GM10248 (cell line): ENCODE measurements around the gene TMEM132A.

Experiments used
- CTCF ChIA-PET: fragments of 300-600 bp; sonication (Branson Sonifier 250); formaldehyde crosslinking; extraction: SDS; loops from one replicate; lab custom pipeline; 2021; ENCODE audit warnings: antibody characterized with exemption; lab: Yijun Ruan, JAX
- POLR2A ChIA-PET: fragments of 350-650 bp; sonication (Branson Sonifier 250); formaldehyde crosslinking; extraction: SDS; loops from one replicate; lab custom pipeline; 2020; ENCODE audit warnings: antibody characterized with exemption; lab: Yijun Ruan, JAX
- DNase-seq: peaks from one replicate; pipeline ENCODE4 v3.0.0; 2012; ENCODE audit errors: extremely low spot score
- TF ChIP-seq, protein P1 (sequence below): IDR thresholded peaks from 2 replicates; pipeline ENCODE4 v1.5.1; 2012; ENCODE audit warnings: mild to moderate bottlenecking, low read depth; ENCODE audit errors: extremely low read depth, missing control alignments, control extremely low read depth

The TMEM132A gene

DNA sequence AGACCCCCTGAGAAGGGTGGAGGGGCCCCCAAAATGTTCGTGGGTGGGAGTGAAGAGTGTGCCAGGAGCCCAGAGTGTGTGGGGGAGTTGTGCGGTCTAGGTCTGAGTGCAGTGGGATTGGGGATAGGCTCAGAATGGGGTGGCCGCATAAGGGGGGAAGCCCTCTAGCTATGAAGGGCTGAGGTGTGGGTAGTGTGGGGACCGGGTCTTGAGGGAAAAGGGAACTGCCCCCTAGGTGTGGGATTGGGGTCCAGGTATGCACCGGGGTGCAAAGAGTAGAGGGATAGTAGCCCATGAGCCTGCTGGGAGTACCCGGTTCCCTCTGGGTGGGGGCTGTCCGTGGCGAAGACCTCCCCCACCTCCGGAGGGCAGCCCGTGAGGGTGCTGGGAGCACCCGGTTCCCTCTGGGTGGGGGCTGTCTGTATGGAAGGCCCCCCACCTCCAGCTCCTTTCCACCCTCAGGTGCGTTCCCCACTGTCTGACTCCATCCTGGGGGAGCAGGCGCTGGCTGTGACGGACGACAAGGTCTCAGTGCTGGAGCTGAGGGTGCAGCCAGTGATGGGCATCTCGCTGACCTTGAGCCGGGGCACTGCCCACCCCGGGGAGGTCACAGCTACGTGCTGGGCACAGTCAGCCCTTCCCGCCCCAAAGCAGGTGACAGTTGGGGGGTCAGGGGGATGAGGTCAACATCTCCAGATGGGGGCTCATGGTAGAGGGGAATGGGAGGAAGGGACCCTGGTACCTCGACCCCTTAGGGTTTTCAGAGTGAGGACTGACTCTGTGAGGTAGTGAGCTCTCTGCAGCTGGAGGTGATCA lies 10.7 kb downstream of the TMEM132A start:
- TF ChIP-seq, protein P1, sequence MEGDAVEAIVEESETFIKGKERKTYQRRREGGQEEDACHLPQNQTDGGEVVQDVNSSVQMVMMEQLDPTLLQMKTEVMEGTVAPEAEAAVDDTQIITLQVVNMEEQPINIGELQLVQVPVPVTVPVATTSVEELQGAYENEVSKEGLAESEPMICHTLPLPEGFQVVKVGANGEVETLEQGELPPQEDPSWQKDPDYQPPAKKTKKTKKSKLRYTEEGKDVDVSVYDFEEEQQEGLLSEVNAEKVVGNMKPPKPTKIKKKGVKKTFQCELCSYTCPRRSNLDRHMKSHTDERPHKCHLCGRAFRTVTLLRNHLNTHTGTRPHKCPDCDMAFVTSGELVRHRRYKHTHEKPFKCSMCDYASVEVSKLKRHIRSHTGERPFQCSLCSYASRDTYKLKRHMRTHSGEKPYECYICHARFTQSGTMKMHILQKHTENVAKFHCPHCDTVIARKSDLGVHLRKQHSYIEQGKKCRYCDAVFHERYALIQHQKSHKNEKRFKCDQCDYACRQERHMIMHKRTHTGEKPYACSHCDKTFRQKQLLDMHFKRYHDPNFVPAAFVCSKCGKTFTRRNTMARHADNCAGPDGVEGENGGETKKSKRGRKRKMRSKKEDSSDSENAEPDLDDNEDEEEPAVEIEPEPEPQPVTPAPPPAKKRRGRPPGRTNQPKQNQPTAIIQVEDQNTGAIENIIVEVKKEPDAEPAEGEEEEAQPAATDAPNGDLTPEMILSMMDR = no peak
- no peak for DNase-seq
- POLR2A ChIA-PET = interaction anchor here (0.5 kb wide), 1 partner anchor 16 kb away, joined by 3 read pairs; no protein-coding TSS in a partner anchor
- CTCF ChIA-PET = interaction anchor here (1.0 to 2.3 kb wide), 3 partner anchors 11 to 104 kb away, joined by 3 to 6 read pairs (median 3); no protein-coding TSS in a partner anchor

DNA sequence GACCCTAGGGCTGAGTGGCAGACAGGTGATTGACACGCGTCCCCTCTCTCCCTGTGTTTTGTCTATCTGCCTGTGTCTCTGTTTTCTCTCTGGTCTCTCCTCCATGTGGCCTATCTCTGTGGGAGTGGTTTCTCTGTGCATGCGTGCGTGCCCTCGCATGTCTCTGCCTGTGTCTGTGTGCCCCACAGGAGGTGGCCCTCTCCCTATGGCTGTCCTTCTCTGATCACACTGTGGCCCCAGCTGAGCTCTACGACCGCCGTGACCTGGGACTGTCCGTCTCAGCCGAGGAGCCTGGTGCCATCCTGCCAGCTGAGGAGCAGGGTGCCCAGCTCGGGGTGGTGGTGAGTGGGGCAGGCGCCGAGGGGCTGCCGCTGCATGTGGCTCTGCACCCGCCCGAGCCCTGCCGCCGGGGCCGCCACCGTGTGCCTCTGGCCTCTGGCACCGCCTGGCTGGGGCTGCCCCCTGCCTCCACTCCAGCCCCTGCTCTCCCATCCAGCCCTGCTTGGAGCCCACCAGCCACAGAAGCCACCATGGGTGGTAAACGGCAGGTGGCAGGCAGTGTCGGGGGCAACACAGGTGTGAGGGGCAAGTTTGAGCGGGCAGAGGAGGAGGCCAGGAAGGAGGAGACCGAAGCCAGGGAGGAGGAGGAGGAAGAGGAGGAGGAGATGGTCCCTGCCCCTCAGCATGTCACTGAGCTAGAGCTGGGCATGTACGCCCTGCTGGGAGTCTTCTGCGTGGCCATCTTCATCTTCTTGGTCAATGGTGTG lies 11.6 kb downstream of the TMEM132A start:
- no peak for DNase-seq
- TF ChIP-seq, protein P1 = no peak
- POLR2A ChIA-PET = interaction anchor here (1.0 to 1.4 kb wide), 2 partner anchors 15 to 18 kb away, joined by 3 to 5 read pairs; no protein-coding TSS in a partner anchor
- CTCF ChIA-PET = interaction anchor here (1.0 to 2.3 kb wide), 4 partner anchors 10 to 105 kb away, joined by 3 to 6 read pairs (median 3); no protein-coding TSS in a partner anchor

DNA sequence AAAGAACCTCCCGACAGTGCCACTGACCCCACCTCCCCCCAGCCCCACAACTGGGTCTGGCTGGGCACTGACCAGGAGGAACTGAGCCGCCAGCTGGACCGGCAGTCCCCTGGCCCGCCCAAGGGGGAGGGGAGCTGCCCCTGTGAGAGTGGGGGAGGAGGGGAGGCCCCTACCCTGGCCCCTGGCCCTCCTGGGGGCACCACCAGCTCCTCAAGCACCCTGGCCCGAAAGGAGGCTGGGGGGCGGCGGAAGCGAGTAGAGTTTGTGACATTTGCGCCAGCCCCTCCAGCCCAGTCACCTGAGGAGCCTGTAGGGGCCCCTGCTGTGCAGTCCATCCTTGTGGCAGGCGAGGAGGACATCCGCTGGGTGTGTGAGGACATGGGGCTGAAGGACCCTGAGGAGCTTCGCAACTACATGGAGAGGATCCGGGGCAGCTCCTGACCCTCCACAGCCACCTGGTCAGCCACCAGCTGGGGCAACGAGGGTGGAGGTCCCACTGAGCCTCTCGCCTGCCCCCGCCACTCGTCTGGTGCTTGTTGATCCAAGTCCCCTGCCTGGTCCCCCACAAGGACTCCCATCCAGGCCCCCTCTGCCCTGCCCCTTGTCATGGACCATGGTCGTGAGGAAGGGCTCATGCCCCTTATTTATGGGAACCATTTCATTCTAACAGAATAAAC lies 12.3 kb downstream of the TMEM132A start:
- CTCF ChIA-PET = interaction anchor here (0.9 to 2.3 kb wide), 3 partner anchors 9 to 26 kb away, joined by 3 to 6 read pairs (median 3); no protein-coding TSS in a partner anchor
- no peak for DNase-seq
- TF ChIP-seq, protein P1 = no peak
- POLR2A ChIA-PET = interaction anchor here (1.0 to 1.4 kb wide), 2 partner anchors 14 to 18 kb away, joined by 3 to 5 read pairs; no protein-coding TSS in a partner anchor

DNA sequence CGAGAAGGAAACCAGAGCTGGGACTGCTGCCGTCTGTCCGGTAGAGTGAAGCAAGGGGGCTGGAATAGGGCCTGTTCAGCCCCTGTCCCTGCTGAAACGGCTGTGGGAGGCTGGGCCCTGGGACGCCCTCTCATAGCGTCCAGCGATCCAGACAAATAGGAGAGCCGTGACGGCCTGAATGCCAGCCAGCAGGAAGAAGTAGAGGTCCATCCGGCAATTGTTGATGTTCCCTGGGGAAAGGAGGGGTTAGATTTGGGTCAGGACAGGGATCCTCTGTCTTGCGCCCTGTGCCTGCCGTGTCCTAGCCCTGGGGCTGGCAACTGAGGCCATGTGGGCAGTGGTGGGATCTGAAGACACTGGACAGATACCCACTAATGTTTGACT lies 12.9 kb downstream of the TMEM132A start:
- ChIA-PET CTCF (interaction anchor here (0.9 to 2.3 kb wide), 3 partner anchors 9 to 25 kb away, joined by 3 to 6 read pairs (median 3); no protein-coding TSS in a partner anchor), POLR2A (interaction anchor here (1.0 to 1.4 kb wide), 2 partner anchors 14 to 17 kb away, joined by 3 to 5 read pairs; no protein-coding TSS in a partner anchor)
- TF ChIP-seq, protein P1 = no peak

DNA sequence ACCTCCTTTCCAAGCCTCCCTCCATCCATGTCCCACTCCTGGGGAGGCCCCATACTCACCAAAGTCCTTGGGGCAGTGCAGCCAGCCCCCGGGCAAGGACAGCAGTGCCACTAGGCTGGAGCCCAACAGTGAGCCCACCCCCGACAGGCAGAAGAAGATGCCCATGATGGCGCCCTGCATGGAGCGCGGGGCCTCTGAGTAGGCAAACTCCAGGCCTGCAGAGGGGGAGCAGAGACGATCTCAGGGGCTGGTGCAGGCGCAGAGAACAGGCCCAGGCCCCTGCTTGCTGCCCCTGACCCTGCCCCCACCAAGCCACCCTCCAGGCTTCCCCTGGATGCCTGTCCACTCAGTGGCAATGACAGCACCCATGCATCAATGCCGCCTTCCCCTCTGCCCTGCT lies 13.6 kb downstream of the TMEM132A start:
- CTCF ChIA-PET = no interaction called here
- TF ChIP-seq, protein P1 = no peak
- no peak for DNase-seq
- POLR2A ChIA-PET = interaction anchor here (0.6 kb wide), 1 partner anchor 36 kb away, joined by 3 read pairs; no protein-coding TSS in a partner anchor

More for the DNA sequence above, 12.9 kb downstream of the TMEM132A start:
- DNase-seq = no peak
